ENCODE results near the gene RIMBP2. TPM values are rescaled to one million over a fixed set of nuclear protein-coding genes. Genes with fewer than 3 reads are reported as not detected.

RIMBP2 gene
- polyA plus RNA-seq, 1 of the 3 experiments (the other 2 are of a cell fraction): 0.90 TPM

DNA sequence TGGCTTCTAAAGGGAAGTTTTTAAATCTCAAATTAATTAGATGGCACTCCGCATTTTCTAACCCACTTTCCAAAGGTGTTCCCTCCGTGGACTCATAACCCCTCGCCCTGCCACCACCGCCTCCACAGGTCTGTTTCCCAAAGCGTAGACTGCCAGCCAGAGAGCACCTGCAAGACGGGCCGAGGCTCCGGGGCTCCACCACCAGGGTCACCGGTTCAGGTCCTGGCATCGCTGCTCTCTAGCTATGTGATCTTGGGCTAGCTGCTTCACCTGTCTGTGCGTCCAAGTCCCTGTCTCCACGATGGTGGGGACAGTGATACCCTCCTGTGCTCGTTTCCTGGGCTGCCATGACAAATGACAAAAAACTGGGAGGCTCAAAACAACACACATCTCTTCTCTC lies 11.5 kb downstream of the RIMBP2 start:
- no peak overlapping the region for H2AFZ ChIP-seq (ENCODE audit: low read depth)
- H3K4me1 ChIP-seq (ENCODE audit: control insufficient read depth in 1 of 2, insufficient read depth in 2 of 2, low read depth in 1 of 2, low read length in 1 of 2): peaks cover 0 to 54% of the 10 kb centered on the region in 2 experiments; a peak in 2 of 4 replicates
- H4K20me1 ChIP-seq (ENCODE audit: insufficient read depth): no peaks in the 10 kb centered on the region
- no peak overlapping the region for H3K4me2 ChIP-seq
- no peaks in the 10 kb centered on the region for H3K79me2 ChIP-seq (ENCODE audit: insufficient read depth)
- H3K27ac ChIP-seq (ENCODE audit: low read depth in 2 of 2, low read length in 1 of 2): peak overlapping the region in 1 of 2 experiments; percentile 41; a peak in 1 of 4 replicates
- H3K9me2 ChIP-seq: no peaks in the 10 kb centered on the region
- no peaks in the 10 kb centered on the region for H3K27me3 ChIP-seq (ENCODE audit: insufficient read depth)
- H3K4me3 ChIP-seq (ENCODE audit: low read depth in 2 of 2, low read length in 1 of 2): no peak overlapping the region
- CTCF ChIA-PET: interaction anchor here (0.6 to 2.3 kb wide), 7 partner anchors 9 to 291 kb away, joined by 3 to 8 read pairs (median 4); no protein-coding TSS in a partner anchor
- H3K9ac ChIP-seq: no peak overlapping the region
- H3K36me3 ChIP-seq (replicated peaks in 1 of 2; ENCODE audit: control insufficient read depth in 1 of 2, insufficient read depth in 2 of 2, low read length in 1 of 2): no peaks in the 10 kb centered on the region
- POLR2A ChIA-PET: interaction anchor here (2.4 kb wide), 1 partner anchor 9 kb away, joined by 10 read pairs; no protein-coding TSS in a partner anchor
- peak; percentile 14 for DNase-seq
- 56% methylated on average over 9 of the region's 13 CpGs for WGBS (ENCODE audit: low lambda C conversion rate)
- H3K9me3 ChIP-seq: no peaks in the 10 kb centered on the region
- H3F3A ChIP-seq (replicated peaks; ENCODE audit: insufficient read depth): no peaks in the 10 kb centered on the region
- TF ChIP-seq TEAD4 (IDR thresholded peaks at IDR 0.05; ENCODE audit: borderline replicate concordance, insufficient read depth) (no peak), RCOR1 (IDR thresholded peaks at IDR 0.05; ENCODE audit: low read length) (no peak), IRF3 (IDR thresholded peaks at IDR 0.05; ENCODE audit: low read depth, low read length) (no peak), EZH2phosphoT487 (IDR thresholded peaks at IDR 0.05; ENCODE audit: borderline replicate concordance, low read depth) (no peak), TCF12 (IDR thresholded peaks at IDR 0.05) (no peak)

DNA sequence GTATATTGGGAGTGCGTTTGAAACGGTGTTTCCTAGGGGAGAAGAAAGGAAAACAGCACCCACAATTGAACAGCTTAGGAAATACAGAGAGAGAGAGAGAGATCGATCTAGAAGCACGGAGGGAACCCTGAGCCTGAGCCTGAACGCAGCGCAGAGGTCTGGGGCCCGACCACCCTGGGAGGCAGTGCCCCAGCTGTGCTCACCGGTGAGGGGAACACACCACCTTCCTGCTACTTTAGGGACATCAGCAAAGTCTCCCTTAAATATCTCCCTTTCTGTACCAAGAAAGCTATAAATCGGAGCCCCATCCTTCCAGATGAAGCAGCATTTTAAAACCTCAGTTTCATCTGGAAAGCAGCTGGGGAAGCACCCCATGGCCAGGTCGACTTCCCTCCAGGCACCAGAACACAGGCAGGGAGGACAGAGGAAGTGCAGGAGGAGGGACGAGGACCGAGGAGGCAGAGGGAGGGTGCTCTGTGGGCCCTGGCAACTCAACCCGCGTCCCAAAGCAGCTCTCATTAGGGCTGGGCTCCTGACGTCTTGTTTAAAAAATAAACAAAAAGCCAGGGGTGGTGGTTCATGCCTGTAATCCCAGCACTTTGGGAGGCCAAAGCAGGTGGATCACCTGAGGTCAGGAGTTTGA lies 12.2 kb downstream of the RIMBP2 start:
- Histone ChIP-seq H3K9me3 (no peaks in the 10 kb centered on the region), H4K20me1 (ENCODE audit: insufficient read depth) (no peaks in the 10 kb centered on the region), H3K9ac (no peak overlapping the region), H3K79me2 (ENCODE audit: insufficient read depth) (no peaks in the 10 kb centered on the region), H3K9me2 (no peaks in the 10 kb centered on the region), H2AFZ (ENCODE audit: low read depth) (no peak overlapping the region), H3K36me3 (replicated peaks in 1 of 2; ENCODE audit: control insufficient read depth in 1 of 2, insufficient read depth in 2 of 2, low read length in 1 of 2) (no peaks in the 10 kb centered on the region), H3F3A (replicated peaks; ENCODE audit: insufficient read depth) (no peaks in the 10 kb centered on the region), H3K4me2 (no peak overlapping the region), H3K4me3 (ENCODE audit: low read depth in 2 of 2, low read length in 1 of 2) (no peak overlapping the region), H3K4me1 (ENCODE audit: control insufficient read depth in 1 of 2, insufficient read depth in 2 of 2, low read depth in 1 of 2, low read length in 1 of 2) (peaks cover 0 to 51% of the 10 kb centered on the region in 2 experiments; a peak in 2 of 4 replicates), H3K27ac (ENCODE audit: low read depth in 2 of 2, low read length in 1 of 2) (peak overlapping the region in 1 of 2 experiments; percentile 82; a peak in 2 of 4 replicates), H3K27me3 (ENCODE audit: insufficient read depth) (no peaks in the 10 kb centered on the region)
- ChIA-PET CTCF (interaction anchor here (0.8 to 1.9 kb wide), 7 partner anchors 10 to 243 kb away, joined by 3 to 8 read pairs (median 4); no protein-coding TSS in a partner anchor), POLR2A (interaction anchor here (2.4 kb wide), 1 partner anchor 10 kb away, joined by 10 read pairs; no protein-coding TSS in a partner anchor)
- TF ChIP-seq SIN3A (IDR thresholded peaks at IDR 0.05; ENCODE audit: borderline replicate concordance, low read depth, low read length) (no peak), SMC3 (IDR thresholded peaks at IDR 0.05; ENCODE audit: low read depth, low read length) (no peak), EZH2phosphoT487 (IDR thresholded peaks at IDR 0.05; ENCODE audit: borderline replicate concordance, low read depth) (no peak), TAF1 (IDR thresholded peaks at IDR 0.05; ENCODE audit: borderline replicate concordance, low read depth, low read length) (no peak)
- TF ChIP-seq, protein P1, sequence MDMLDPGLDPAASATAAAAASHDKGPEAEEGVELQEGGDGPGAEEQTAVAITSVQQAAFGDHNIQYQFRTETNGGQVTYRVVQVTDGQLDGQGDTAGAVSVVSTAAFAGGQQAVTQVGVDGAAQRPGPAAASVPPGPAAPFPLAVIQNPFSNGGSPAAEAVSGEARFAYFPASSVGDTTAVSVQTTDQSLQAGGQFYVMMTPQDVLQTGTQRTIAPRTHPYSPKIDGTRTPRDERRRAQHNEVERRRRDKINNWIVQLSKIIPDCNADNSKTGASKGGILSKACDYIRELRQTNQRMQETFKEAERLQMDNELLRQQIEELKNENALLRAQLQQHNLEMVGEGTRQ (IDR thresholded peaks at IDR 0.05; ENCODE audit: borderline replicate concordance, low read depth, low read length): no peak
- TF ChIP-seq, protein P2, sequence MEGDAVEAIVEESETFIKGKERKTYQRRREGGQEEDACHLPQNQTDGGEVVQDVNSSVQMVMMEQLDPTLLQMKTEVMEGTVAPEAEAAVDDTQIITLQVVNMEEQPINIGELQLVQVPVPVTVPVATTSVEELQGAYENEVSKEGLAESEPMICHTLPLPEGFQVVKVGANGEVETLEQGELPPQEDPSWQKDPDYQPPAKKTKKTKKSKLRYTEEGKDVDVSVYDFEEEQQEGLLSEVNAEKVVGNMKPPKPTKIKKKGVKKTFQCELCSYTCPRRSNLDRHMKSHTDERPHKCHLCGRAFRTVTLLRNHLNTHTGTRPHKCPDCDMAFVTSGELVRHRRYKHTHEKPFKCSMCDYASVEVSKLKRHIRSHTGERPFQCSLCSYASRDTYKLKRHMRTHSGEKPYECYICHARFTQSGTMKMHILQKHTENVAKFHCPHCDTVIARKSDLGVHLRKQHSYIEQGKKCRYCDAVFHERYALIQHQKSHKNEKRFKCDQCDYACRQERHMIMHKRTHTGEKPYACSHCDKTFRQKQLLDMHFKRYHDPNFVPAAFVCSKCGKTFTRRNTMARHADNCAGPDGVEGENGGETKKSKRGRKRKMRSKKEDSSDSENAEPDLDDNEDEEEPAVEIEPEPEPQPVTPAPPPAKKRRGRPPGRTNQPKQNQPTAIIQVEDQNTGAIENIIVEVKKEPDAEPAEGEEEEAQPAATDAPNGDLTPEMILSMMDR (IDR thresholded peaks at IDR 0.05): no peak
- peak; percentile 75 for DNase-seq
- 36% methylated on average over 14 of the region's 15 CpGs for WGBS (ENCODE audit: low lambda C conversion rate)

Measured in SK-N-SH (cell line).